GM19395 (cell line): ENCODE results near the gene ALPP.
"Not testable (repeated sequence)": the region's sequence is repeated elsewhere in the genome, so short reads cannot be mapped to it uniquely, and the experiment has no call there.

Experiments used
- ATAC-seq: cut with Tn5 transposase; IDR thresholded peaks from one replicate; pipeline ENCODE4 v1.9.1; 2021; ENCODE audit warnings: mild to moderate bottlenecking, moderate library complexity; ENCODE audit not compliant: unreplicated experiment

Gene ALPP

GRCh38 chr2:232379610-232380590 is 1.3 kb downstream of the ALPP start:
- not testable (repeated sequence) for ATAC-seq

- ATAC-seq: not testable (repeated sequence)
Measured at GRCh38 chr2:232381204-232382031, 2.9 kb downstream of the ALPP start.

DNA sequence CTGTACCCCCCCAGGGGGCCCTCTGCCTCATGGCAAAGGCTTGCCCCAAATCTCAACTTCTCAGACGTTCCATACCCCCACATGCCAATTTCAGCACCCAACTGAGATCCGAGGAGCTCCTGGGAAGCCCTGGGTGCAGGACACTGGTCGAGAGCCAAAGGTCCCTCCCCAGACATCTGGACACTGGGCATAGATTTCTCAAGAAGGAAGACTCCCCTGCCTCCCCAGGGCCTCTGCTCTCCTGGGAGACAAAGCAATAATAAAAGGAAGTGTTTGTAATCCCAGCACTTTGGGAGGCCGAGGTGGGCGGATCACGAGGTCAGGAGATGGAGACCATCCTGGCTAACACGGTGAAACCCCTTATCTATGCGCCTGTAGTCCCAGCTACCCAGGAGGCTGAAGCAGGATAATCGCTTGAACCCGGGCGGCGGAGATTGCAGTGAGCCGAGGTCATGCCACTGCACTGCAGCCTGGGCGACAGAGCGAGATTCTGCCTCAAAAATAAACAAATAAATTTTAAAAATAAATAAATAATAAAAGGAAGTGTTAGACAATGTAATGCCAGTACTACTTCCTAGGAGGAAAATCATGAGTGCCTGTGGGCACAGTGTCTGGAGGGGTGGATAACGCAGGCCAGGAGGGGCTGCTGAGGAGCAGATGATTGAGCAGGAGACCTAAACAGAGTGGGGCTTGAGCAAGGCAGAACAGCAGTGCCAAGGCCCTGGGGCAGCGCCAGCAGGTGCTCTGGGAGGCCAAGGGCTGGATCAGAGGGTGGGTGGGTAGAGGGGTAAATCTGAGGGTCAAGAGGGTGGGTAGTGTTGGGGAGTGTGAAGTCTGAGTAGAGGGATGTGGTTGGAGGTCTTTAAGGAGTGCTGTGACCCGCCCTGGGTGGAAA is 4.0 kb downstream of the ALPP start:
- no peak for ATAC-seq

- ATAC-seq: no peak
Measured at GRCh38 chr2:232384466-232384865, 5.9 kb downstream of the ALPP start.

GRCh38 chr2:232385058-232385457 is 6.5 kb downstream of the ALPP start:
- not testable (repeated sequence) for ATAC-seq

DNA sequence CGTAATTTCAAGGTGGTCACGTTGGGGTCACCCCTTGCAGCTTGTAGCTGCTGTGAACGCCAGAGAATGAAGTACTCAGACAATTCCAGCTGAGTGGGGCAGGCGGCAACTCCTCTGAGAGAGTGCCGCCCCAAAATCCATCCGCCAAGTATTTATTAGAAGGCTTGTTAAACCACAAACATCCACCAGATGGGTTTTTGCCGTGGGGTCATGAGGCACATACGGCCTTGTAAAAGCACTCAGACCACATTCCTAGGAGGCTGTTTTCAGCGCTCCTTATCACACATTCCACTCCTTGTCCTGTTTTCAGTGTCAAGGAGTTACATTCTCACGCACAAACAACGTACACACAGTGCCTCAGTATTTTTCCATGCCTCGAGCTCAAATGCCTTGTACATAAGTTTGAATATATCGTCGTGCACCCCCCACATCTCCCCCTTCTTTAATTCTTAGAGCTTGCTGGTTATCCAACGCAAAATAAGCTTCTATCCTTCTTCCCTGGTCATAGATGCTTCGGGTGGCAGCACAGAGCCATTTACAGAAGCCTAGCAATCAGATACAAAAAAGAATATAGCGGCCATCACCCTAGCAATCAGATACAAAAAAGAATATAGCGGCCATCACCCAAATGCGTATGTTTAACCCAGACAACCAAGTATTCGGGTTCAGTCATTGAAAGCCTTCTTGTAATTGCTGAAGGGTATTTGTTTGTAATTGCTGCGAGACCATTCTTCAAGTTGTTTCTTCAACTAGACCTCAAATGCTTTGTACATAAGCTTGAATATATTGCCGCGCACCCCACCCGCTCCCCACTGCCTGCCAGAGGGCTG is 7.3 kb downstream of the ALPP start:
- no peak for ATAC-seq

- no peak for ATAC-seq
Measured at GRCh38 chr2:232386490-232386739, 7.9 kb downstream of the ALPP start.

- no peak for ATAC-seq
Measured at GRCh38 chr2:232386740-232387450, 8.3 kb downstream of the ALPP start.

DNA sequence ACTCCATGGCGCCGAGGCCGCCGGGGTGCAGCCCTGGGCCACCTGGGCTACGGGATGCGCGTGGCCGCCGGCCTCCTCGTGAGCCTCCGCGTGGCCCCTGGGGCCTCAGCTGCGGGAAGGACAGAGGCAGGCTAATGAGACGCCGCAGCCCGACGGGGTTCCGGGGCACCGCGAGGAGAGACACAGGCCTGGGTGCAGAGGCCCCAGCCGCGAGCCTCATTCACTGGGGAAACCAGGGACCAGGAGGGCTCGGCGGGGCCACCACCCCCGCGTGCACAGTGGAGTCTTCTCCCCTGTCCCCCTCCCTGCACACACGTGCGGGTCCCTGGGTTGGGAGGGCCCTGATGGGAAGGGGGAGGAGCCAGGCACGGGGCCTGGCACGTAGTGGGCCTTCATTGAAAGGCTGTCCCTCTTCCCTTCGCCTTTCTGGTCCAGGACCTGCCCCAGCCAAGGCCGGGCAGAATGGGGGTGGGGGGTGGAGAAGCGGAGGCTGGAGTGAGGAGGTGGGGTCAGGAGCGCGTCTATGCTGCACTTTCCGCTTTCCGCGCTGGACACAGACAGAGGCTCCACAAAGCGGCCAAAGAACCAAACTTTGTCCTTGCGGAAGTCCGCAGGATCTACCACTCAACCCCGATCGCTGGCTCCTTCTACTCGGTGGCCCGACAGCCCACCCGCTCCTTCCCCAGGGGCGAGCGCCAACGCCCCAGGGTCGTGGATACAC is 9.1 kb downstream of the ALPP start:
- no peak for ATAC-seq

GRCh38 chr2:232388324-232388891 is 9.9 kb downstream of the ALPP start:
- no peak for ATAC-seq

- no peak for ATAC-seq
Measured at GRCh38 chr2:232389327-232389726, 10.8 kb downstream of the ALPP start.

DNA sequence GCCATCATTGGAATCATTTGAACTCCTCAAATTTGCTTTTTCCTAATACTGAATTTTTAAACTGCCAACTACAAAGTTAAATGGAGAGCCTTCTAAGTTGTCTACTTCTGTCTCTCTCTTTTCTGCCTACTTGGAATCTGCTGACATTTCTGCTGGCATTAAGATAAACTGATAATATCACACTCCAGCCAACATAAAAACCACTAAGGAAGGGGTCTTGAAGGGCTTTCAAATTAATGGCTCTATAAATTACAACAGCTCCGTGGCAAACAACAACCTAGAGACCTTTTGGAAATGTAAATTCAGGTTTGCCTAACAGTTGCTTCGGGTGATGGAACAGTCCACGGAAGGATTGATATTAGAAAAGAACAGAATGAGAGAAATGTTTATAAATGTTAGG is 12.1 kb downstream of the ALPP start:
- no peak for ATAC-seq

DNA sequence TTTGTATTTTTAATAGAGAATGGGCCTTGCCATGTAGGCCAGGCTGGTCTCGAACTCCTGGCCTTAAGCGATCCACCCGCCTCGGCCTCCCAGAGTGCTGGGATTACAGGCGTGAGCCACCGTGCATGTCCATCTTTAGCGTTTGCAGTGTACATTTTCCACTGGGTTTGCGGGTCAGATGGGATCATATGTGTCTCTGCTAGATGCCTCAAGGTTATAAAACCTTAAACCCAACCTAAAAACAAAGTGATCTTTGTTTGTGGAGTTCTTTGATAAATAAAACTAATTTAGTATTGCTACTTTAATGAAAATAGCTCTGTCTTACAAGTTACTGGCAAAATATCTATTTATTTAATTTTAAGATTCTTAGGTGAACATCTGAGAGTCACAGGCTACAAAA is 15.0 kb downstream of the ALPP start:
- ATAC-seq: no peak

DNA sequence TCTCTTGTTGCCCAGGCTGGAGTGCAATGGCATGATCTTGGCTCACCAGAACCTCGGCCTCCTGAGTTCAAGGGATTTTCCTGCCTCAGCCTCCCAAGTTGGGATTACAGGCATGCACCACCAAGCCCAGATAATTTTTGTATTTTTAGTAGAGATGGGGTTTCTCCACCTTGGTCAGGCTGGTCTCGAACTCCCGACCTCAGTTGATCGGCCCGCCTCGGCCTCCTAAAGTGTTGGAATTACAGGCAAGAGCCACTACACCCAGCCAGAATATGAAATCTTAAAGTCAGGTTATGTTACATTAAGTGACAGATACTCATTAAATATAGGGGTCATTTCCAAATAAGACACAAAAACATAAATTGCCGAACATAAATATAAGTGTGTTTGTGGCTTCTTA is 15.9 kb downstream of the ALPP start:
- not testable (repeated sequence) for ATAC-seq

DNA sequence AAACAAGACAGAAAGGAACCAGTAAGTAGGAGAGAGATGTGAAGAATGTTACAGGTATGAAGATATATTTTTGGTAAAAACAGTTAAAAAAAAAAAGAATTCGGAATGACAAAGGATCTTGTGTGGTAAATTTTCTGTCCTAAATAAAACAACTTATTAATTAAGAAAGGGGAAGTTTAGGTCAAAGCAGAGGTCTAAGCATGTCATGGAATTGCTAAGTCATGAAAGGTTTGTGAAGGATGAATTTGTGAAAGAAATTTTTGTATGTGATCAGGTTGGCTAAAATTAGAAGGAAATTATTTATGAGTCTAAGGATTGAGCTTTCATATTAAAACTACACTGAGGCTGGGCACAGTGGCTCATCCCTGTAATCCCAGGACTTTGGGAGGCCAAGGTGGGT is 17.0 kb downstream of the ALPP start:
- no peak for ATAC-seq

- no peak for ATAC-seq
Measured at GRCh38 chr2:232396683-232397082, 18.1 kb downstream of the ALPP start.

DNA sequence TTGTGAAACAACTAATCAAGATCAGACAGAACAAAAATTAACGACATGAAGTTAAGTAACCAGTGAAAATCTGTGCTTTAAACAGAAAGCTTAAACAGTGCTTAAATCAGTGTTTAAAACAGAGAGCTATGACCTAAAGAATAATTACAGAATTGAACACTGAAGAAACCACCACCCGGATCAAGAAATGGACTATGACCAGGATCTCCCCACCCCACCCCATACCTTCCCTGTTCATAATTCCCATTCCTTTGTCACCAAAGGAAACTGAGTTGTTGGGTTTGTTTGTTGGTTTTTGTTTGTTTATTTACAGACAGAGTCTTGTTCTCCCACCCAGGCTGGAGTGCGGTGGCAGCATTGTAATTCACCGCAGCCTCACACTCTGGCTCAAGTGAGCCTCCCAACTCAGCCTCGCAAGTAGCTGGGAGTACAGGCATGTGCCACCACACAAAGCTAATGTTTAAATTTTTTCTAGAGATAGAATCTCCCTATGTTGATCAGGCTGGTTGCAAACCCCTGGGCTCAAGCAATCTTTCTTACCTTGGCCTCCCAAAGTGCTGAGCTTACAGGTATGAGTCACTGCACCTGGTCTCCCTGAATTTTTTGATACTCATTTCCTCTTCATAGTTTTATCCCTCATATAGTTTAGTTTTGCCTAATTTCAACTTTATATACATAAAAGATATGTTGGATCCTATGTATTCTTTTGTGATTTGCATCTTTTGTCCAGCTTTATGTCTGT is 19.9 kb downstream of the ALPP start:
- no peak for ATAC-seq
